B cell (primary cell): Measurements from ENCODE around the gene ABCF1. TPM values are rescaled to one million over a fixed set of nuclear protein-coding genes. Genes with fewer than 3 reads are reported as not detected.

Experiments used
- ATAC-seq: fragments of 200-7000 bp; cut with Tn5 transposase; one replicate; pipeline ENCODE4 v1.10.0; 2021; ENCODE audit warnings: low read depth, mild to moderate bottlenecking, moderate number of reproducible peaks, moderate library complexity
- CTCF ChIA-PET: fragments of 350-600 bp; sonication (Branson Sonifier 250); formaldehyde crosslinking; loops from one replicate; lab custom pipeline; 2021; ENCODE audit warnings: antibody characterized with exemption, inconsistent platforms; lab: Charles Lee
- POLR2A ChIA-PET: fragments of 350-600 bp; sonication (Branson Sonifier 250); formaldehyde crosslinking; loops from one replicate; lab custom pipeline; 2021; ENCODE audit warnings: antibody characterized with exemption; lab: Charles Lee
- DNase-seq: peaks from one replicate; pipeline ENCODE4 v3.0.0; 2013
- H2AFZ ChIP-seq: 2 replicates; pipeline ENCODE4 v1.6.1; 2012; ENCODE audit warnings: mild to moderate bottlenecking, low read depth, low read length; ENCODE audit not compliant: insufficient read depth, poor library complexity, severe bottlenecking
- H3K27ac ChIP-seq, 2 donors: 1 replicate in 1 of 2; 2 replicates in 1 of 2; pipeline ENCODE4 v1.5.1; 2012 to 2013; ENCODE audit warnings: low read length in 2 of 2, mild to moderate bottlenecking in 2 of 2, moderate library complexity in 1 of 2
- H3K27me3 ChIP-seq, 4 experiments: fragments of 200-600 bp in 1 of 4; sonication (generic) in 1 of 4; replicated peaks in 1 of 4; 1 replicate in 2 of 4; 2 replicates in 2 of 4; pipeline versions ENCODE4 v1.6.1 to v1.7.0; 2013 to 2016; ENCODE audit warnings: low read length in 3 of 4, mild to moderate bottlenecking in 2 of 4, mixed read lengths in 1 of 4, moderate library complexity in 1 of 4; ENCODE audit not compliant: insufficient read depth in 4 of 4, control insufficient read depth in 3 of 4; ENCODE audit errors: control extremely low read depth in 1 of 4
- H3K36me3 ChIP-seq, 2 experiments: replicated peaks in 1 of 2; 1 replicate in 1 of 2; 2 replicates in 1 of 2; pipeline versions ENCODE4 v1.6.1 to v1.7.1; 2013; ENCODE audit warnings: low read length in 1 of 2; ENCODE audit not compliant: insufficient read depth in 2 of 2, control insufficient read depth in 1 of 2; ENCODE audit errors: control extremely low read depth in 1 of 2, extremely low read depth in 1 of 2
- H3K4me1 ChIP-seq, 2 donors: fragments of 200-600 bp in 1 of 2; sonication (generic) in 1 of 2; 1 replicate in 1 of 2; 2 replicates in 1 of 2; pipeline versions ENCODE4 v1.5.1 to v1.6.1; 2013 to 2017; ENCODE audit warnings: low read length in 2 of 2; ENCODE audit not compliant: control insufficient read depth in 2 of 2, insufficient read depth in 2 of 2
- H3K4me2 ChIP-seq: replicated peaks from 2 replicates; pipeline ENCODE3; 2012; ENCODE audit warnings: mild to moderate bottlenecking, low read depth, low read length; ENCODE audit not compliant: poor library complexity, severe bottlenecking
- H3K4me3 ChIP-seq, 5 experiments: fragments of 200-600 bp in 1 of 5; sonication (generic) in 1 of 5; 1 replicate in 3 of 5; 2 replicates in 2 of 5; pipeline versions ENCODE4 v1.5.1 to v1.7.0; 2011 to 2016; ENCODE audit warnings: low read length in 4 of 5, mild to moderate bottlenecking in 4 of 5, low read depth in 2 of 5, control low read depth in 1 of 5, moderate library complexity in 1 of 5; ENCODE audit not compliant: insufficient read depth in 1 of 5; ENCODE audit errors: control extremely low read depth in 1 of 5, extremely low read depth in 1 of 5
- H3K79me2 ChIP-seq: fragments of 200-600 bp; sonication (generic); one replicate; pipeline ENCODE4 v1.6.0; 2016; ENCODE audit warnings: low read length; ENCODE audit not compliant: control insufficient read depth, insufficient read depth
- H3K9ac ChIP-seq: fragments of 200-600 bp; sonication (generic); 2 replicates; pipeline ENCODE4 v1.6.1; 2017; ENCODE audit warnings: mild to moderate bottlenecking, low read length, moderate library complexity
- H3K9me3 ChIP-seq, 3 donors: one replicate each; pipeline versions ENCODE4 v1.6.1 to v1.7.1; 2013; ENCODE audit warnings: low read length in 2 of 3; ENCODE audit not compliant: control insufficient read depth in 2 of 3, insufficient read depth in 1 of 3; ENCODE audit errors: control extremely low read depth in 1 of 3
- H4K20me1 ChIP-seq: 2 replicates; pipeline ENCODE4 v1.6.0; 2012; ENCODE audit warnings: mild to moderate bottlenecking, low read length; ENCODE audit not compliant: insufficient read depth, control insufficient read depth, poor library complexity, severe bottlenecking
- H3K27ac Mint-ChIP-seq: one replicate; pipeline ENCODE4 v1.8.0; 2021; ENCODE audit warnings: mixed read lengths
- H3K27me3 Mint-ChIP-seq: one replicate; pipeline ENCODE4 v1.8.0; 2021; ENCODE audit warnings: mixed read lengths
- H3K4me1 Mint-ChIP-seq: one replicate; pipeline ENCODE4 v1.8.0; 2021; ENCODE audit warnings: mixed read lengths
- H3K4me3 Mint-ChIP-seq: one replicate; pipeline ENCODE4 v1.8.0; 2021; ENCODE audit warnings: mixed read lengths
- H3K9me3 Mint-ChIP-seq: one replicate; pipeline ENCODE4 v1.8.0; 2022; ENCODE audit warnings: mixed read lengths; ENCODE audit not compliant: insufficient read depth
- CTCF ChIP-seq: fragments of 200-600 bp; IDR thresholded peaks from one replicate; pipeline ENCODE4 v1.8.0; 2022; ENCODE audit warnings: antibody characterized with exemption, mild to moderate bottlenecking
- EZH2 ChIP-seq: IDR thresholded peaks from 2 replicates; pipeline ENCODE4 v1.6.1; 2012; ENCODE audit warnings: borderline replicate concordance, low read depth, mild to moderate bottlenecking, moderate library complexity, low read length; ENCODE audit not compliant: insufficient read depth, poor library complexity, severe bottlenecking
- WGBS: methylation state at CpG from one replicate; pipeline ENCODE4 v1.1.5; 2013; ENCODE audit warnings: missing lambda C conversion rate; ENCODE audit not compliant: insufficient coverage; 5-methylcytosine and 5-hydroxymethylcytosine counted together
- intact Hi-C: fragments of 100-400 bp; cut with micrococcal nuclease; formaldehyde crosslinking; loops from one replicate; pipeline ENCODE4 v1.10.0; 2022
- polyA plus RNA-seq: library from polyadenylated mRNA; depleted of rRNA; stranded (reverse); fragments of >200 nt; gene quantifications from 2 replicates; pipeline ENCODE4 v1.2.3, GENCODE V29; 2012
- total RNA-seq, 2 donors: library from RNA; stranded (reverse); fragments of 120-200 nt in 1 of 2; gene quantifications; 1 replicate in 1 of 2; 2 replicates in 1 of 2; pipeline versions ENCODE4 v1.2.3 to v1.2.4, GENCODE V29; 2013 to 2022

The ABCF1 gene
- total and polyA plus RNA-seq, 2 donors (not counting 1 experiment from before 2014, with no cell fraction given), result 22.8 to 60.9 TPM

- ChIA-PET CTCF (interaction anchor here (0.5 to 4.8 kb wide), 8 partner anchors 18 to 134 kb away, joined by 3 to 41 read pairs (median 8); partner anchors contain the start of gene DHX16), POLR2A (interaction anchor here (0.5 to 4.0 kb wide), 19 partner anchors 9 to 1625 kb away, joined by 3 to 22 read pairs (median 5); partner anchors contain the start of genes ABCF1, C6orf136, DHX16 and GNL1)
- H3K4me1 ChIP-seq, result peaks cover 40 to 42% of the 10 kb centered on the region in 2 donors
- no peaks in the 10 kb centered on the region for H3K9me3 ChIP-seq
- no peak for ATAC-seq
- Mint-ChIP-seq H3K9me3 (no peaks in the 10 kb centered on the region), H3K27ac (peak overlapping the region; percentile 100), H3K4me3 (peak overlapping the region; percentile 92), H3K4me1 (peaks cover 46% of the 10 kb centered on the region), H3K27me3 (no peaks in the 10 kb centered on the region)
- H3K27me3 ChIP-seq, result no peaks in the 10 kb centered on the region
- peak overlapping the region; percentile 100 for H3K9ac ChIP-seq
- DNase-seq, result peak; percentile 72
- peaks cover 71% of the 10 kb centered on the region for H3K79me2 ChIP-seq
- peak overlapping the region; percentile 89 to 100 (median 98) for H3K4me3 ChIP-seq
- no peak overlapping the region for H2AFZ ChIP-seq
- peak overlapping the region; percentile 99 for H3K27ac ChIP-seq
- 0% methylated on average over 4 of the region's 10 CpGs for WGBS
- H4K20me1 ChIP-seq, result no peaks in the 10 kb centered on the region
- no peak for TF ChIP-seq EZH2
- no peak for TF ChIP-seq CTCF
- intact Hi-C loops, result loop anchor here (2.0 to 10.0 kb wide), 6 partner anchors 19 to 739 kb away; partner anchors contain the start of genes GTF2H4, HLA-B, TCF19 and TRIM39
- H3K36me3 ChIP-seq, result peaks cover 4 to 32% of the 10 kb centered on the region in 2 experiments
- H3K4me2 ChIP-seq, result peak overlapping the region; percentile 82
These were observed 44.9 kb downstream of the ABCF1 start for GRCh38 chr6:30615958-30616810.
